ENCODE data around the gene GHRL. TPM values are rescaled to one million over a fixed set of nuclear protein-coding genes. Genes with fewer than 3 reads are reported as not detected.
"Not testable (repeated sequence)": the region's sequence is repeated elsewhere in the genome, so short reads cannot be mapped to it uniquely, and the experiment has no call there.

Gene GHRL
- total RNA-seq, 1 donor from 2014 or later = not detected

GRCh38 chr3:10278501-10278900, 14.2 kb downstream of the GHRL start:
- no peak for DNase-seq (ENCODE audit: extremely low read depth, low read depth, low spot score)

- no peak for DNase-seq (ENCODE audit: extremely low read depth, low read depth, low spot score)
Observed at GRCh38 chr3:10277115-10277625, 15.6 kb downstream of the GHRL start.

GRCh38 chr3:10274601-10275000, 18.1 kb downstream of the GHRL start:
- DNase-seq (ENCODE audit: extremely low read depth, low read depth, low spot score) = no peak

- no peak for DNase-seq (ENCODE audit: extremely low read depth, low read depth, low spot score)
Observed at GRCh38 chr3:10273702-10274305, 18.9 kb downstream of the GHRL start.

GRCh38 chr3:10272977-10273376, 19.8 kb downstream of the GHRL start:
- no peak for DNase-seq (ENCODE audit: extremely low read depth, low read depth, low spot score)

DNA sequence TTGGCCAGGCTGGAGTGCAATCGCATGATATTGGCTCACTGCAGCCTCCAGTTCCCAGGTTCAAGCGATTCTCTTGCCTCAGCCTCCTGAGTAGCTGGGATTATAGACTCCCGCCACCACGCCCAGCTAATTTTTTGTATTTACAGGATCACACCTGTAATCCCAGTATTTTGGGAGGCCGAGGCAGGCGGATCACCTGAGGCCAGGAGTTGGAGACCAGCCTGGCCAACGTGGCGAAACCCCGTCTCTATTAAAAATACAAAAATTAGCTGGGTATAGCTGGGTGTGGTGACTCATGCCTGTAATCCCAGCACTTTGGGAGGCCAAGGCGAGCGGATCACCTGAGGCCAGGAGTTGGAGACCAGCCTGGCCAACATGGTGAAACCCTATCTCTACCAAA, 20.3 kb downstream of the GHRL start:
- DNase-seq (ENCODE audit: extremely low read depth, low read depth, low spot score) = not testable (repeated sequence)

- no peak for DNase-seq (ENCODE audit: extremely low read depth, low read depth, low spot score)
Observed at GRCh38 chr3:10269443-10269842, 23.3 kb downstream of the GHRL start.

DNA sequence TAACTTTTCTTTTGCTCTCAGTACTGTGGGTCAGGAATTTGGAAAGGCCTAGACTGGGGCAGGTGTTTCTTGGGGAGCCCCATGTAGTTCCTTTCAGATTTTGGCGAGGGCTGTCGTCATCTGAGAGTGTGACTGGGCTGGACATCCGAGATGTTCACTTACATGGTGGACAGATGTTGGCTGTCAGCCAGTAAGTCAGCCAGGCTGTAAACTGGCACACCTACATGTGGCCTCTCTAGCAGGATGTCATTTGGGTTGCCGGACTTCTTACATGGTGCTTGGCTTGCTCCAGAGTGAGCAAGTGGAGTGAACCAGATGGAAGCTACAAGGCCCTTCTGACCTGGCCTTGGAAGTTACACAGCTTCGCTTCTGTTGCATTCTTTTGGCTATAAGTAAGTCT, 23.8 kb downstream of the GHRL start:
- no peak for DNase-seq (ENCODE audit: extremely low read depth, low read depth, low spot score)

DNA sequence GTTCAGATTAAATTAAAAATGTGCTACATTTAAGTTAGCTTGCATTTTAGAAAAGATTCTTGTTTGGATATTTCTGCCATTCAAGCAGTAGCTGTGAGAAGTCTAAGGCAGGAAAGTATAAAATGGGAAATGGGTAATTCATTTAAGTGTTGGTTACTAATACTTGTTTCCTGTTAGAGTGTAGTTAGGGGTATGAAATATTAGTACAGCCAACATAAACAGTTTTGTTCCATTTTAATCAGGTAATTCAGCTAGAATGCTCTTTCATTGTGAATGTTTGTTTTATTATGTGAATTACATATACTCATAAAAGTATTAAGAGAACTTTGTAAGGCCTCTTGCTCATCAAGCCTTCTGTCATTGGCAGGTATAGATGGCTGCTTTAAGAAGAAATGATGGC, 24.6 kb downstream of the GHRL start:
- no peak for DNase-seq (ENCODE audit: extremely low read depth, low read depth, low spot score)

DNA sequence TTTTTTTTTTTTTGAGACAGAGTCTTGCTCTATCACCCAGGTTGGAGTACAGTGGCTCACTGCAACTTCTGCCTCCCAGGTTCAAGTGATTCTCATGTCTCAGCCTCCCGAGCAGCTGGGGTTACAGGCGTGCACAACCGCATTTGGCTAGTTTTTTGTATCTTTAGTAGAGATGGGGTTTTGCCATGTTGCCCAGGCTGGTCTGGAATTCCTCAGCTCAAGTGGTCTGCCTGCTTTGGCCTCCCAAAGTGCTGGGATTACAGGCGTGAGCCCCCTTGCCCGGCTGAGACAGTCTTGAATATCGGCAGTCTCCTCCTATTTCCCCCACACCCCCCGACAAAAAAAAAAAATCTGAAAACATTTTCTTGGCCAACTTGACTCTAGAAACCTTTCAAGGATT, 25.8 kb downstream of the GHRL start:
- DNase-seq (ENCODE audit: extremely low read depth, low read depth, low spot score) = not testable (repeated sequence)

GRCh38 chr3:10265833-10266232, 26.9 kb downstream of the GHRL start:
- DNase-seq (ENCODE audit: extremely low read depth, low read depth, low spot score) = no peak

GRCh38 chr3:10263646-10264363, 28.9 kb downstream of the GHRL start:
- no peak for DNase-seq (ENCODE audit: extremely low read depth, low read depth, low spot score)

GRCh38 chr3:10262027-10262426, 30.7 kb downstream of the GHRL start:
- no peak for DNase-seq (ENCODE audit: extremely low read depth, low read depth, low spot score)

GRCh38 chr3:10260211-10260701, 32.5 kb downstream of the GHRL start:
- no peak for DNase-seq (ENCODE audit: extremely low read depth, low read depth, low spot score)

- DNase-seq (ENCODE audit: extremely low read depth, low read depth, low spot score) = no peak
Observed at GRCh38 chr3:10259798-10260197, 32.9 kb downstream of the GHRL start.

DNA sequence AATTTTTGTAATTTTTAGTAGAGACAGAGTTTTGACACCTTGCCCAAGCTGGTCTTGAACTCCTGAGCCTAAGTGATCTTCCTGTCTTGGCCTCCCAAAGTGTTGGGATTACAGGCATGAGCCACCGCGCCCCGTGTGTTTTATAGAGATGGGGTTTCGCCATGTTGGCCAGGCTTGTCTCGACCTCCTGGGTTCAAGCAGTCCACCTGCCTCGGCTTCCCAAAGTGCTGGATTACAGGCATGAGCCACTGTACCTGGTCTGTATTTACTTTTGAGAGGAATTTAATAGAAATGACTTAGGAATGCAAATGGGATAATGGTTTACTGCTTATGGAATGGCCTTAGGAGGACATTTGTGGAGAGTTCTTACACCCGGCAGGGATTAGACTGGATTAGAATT, 33.7 kb downstream of the GHRL start:
- no peak for DNase-seq (ENCODE audit: extremely low read depth, low read depth, low spot score)

- no peak for DNase-seq (ENCODE audit: extremely low read depth, low read depth, low spot score)
Observed at GRCh38 chr3:10255835-10256234, 36.9 kb downstream of the GHRL start.

DNA sequence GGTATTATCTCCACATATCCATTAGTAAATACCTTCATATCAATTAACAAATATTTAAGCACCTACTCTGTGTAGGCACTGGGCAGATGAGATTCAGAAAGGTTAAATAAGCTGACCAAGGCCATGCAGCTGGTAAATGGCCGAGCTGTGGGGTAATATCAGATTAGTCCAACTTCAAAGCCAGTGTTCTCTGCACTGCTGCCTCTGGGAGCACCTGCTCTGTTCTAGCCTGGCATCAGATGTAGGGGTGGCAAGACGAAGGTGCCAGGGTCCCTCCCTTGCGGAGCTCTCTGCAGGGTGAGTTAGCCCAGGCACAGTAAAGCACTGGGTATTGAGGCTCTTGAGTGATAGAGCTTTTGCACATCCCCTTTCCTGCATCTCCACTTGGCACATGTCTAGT, 39.0 kb downstream of the GHRL start:
- no peak for DNase-seq (ENCODE audit: extremely low read depth, low read depth, low spot score)

DNA sequence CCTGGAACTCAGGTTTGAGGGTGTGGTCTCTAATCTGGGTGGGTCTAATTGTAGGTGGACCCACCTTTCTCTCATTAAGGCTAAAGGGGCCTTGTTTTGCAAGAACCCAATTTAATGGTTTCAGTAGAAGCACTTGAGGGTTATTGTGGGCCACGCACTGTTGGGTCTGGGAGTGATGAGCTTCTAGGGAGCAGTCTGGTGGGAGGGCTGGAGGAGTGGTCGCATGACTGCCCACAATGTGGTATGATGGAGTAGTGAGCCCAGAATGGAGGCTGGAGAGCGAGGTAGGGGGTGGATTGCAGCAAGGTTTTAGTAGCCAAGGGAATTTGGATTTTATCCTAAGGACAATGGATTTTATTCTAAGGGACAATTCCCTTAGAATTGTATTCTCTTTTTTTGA, 41.7 kb downstream of the GHRL start:
- no peak for DNase-seq (ENCODE audit: extremely low read depth, low read depth, low spot score)

GRCh38 chr3:10249833-10250232, 42.9 kb downstream of the GHRL start:
- DNase-seq (ENCODE audit: extremely low read depth, low read depth, low spot score) = no peak

DNA sequence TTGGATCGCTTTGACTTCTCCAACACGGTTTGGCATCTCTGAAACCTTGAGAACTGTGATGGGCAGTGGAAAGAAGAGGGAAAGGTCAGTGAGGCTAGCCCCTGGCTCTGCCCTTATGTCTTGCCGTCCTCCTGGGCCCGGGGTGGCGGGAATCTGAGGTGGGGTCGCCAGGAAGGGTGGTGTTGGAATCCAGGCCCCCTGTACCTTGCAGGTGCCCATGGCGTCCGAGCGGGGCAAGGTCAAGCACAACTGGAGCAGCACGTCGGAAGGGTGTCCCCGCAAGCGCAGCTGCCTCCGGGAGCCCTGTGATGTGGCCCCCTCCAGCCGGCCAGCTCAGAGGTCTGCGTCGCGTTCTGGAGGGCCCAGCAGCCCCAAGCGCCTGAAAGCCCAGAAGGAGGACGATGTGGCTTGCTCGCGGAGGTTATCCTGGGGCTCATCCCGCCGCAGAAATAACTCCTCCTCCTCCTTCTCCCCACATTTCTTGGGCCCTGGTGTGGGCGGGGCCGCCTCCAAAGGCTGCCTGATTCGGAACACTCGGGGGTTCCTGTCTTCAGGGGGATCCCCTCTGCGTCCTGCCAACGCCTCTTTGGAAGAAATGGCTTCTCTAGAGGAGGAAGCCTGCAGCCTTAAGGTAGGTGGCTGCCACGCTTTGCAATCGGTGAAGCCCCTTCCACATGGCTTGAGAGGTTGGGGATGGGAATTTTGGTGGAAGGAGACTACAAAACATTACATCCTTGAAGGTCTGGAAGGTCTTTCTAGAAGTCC, 43.6 kb downstream of the GHRL start:
- DNase-seq (ENCODE audit: extremely low read depth, low read depth, low spot score) = no peak
